ENCODE data around the gene UBR2.
"Not testable (repeated sequence)": the region's sequence is repeated elsewhere in the genome, so short reads cannot be mapped to it uniquely, and the experiment has no call there.

UBR2 gene

GRCh38 chr6:42555477-42556457, 8.1 kb upstream of the UBR2 start:
- DNase-seq (ENCODE audit: low spot score) = peak; percentile 92

GRCh38 chr6:42556462-42556861, 7.4 kb upstream of the UBR2 start:
- DNase-seq (ENCODE audit: low spot score) = no peak

GRCh38 chr6:42559276-42559675, 4.6 kb upstream of the UBR2 start:
- not testable (repeated sequence) for DNase-seq (ENCODE audit: low spot score)

- no peak for DNase-seq (ENCODE audit: low spot score)
Measured at GRCh38 chr6:42561986-42562385, 1.8 kb upstream of the UBR2 start.

GRCh38 chr6:42562788-42563405, 932 bp upstream of the UBR2 start:
- no peak for DNase-seq (ENCODE audit: low spot score)

GRCh38 chr6:42564506-42564825, 637 bp downstream of the UBR2 start:
- peak; percentile 75 for DNase-seq (ENCODE audit: low spot score)

- DNase-seq (ENCODE audit: low spot score) = peak; percentile 71
Measured at GRCh38 chr6:42565823-42566613, 2.2 kb downstream of the UBR2 start.

- no peak for DNase-seq (ENCODE audit: low spot score)
Measured at GRCh38 chr6:42566614-42567208, 2.9 kb downstream of the UBR2 start.

GRCh38 chr6:42567237-42567636, 3.4 kb downstream of the UBR2 start:
- DNase-seq (ENCODE audit: low spot score) = peak; percentile 82

- peak; percentile 91 for DNase-seq (ENCODE audit: low spot score)
Measured at GRCh38 chr6:42569102-42570028, 5.5 kb downstream of the UBR2 start.

GRCh38 chr6:42571611-42572342, 7.9 kb downstream of the UBR2 start:
- peak; percentile 47 for DNase-seq (ENCODE audit: low spot score)

- peak; percentile 40 for DNase-seq (ENCODE audit: low spot score)
Measured at GRCh38 chr6:42572523-42572922, 8.7 kb downstream of the UBR2 start.

- DNase-seq (ENCODE audit: low spot score) = not testable (repeated sequence)
Measured at GRCh38 chr6:42576538-42576937, 12.7 kb downstream of the UBR2 start.

- no peak for DNase-seq (ENCODE audit: low spot score)
Measured at GRCh38 chr6:42598300-42598699, 34.5 kb downstream of the UBR2 start.

- DNase-seq (ENCODE audit: low spot score) = no peak
Measured at GRCh38 chr6:42599558-42599957, 35.7 kb downstream of the UBR2 start.

GRCh38 chr6:42604150-42604549, 40.3 kb downstream of the UBR2 start:
- DNase-seq (ENCODE audit: low spot score) = no peak

- not testable (repeated sequence) for DNase-seq (ENCODE audit: low spot score)
Measured at GRCh38 chr6:42604699-42605098, 40.9 kb downstream of the UBR2 start.

- no peak for DNase-seq (ENCODE audit: low spot score)
Measured at GRCh38 chr6:42610416-42610815, 46.6 kb downstream of the UBR2 start.

- no peak for DNase-seq (ENCODE audit: low spot score)
Measured at GRCh38 chr6:42615518-42615917, 51.7 kb downstream of the UBR2 start.

- no peak for DNase-seq (ENCODE audit: low spot score)
Measured at GRCh38 chr6:42616716-42617115, 52.9 kb downstream of the UBR2 start.

Measured in hematopoietic multipotent progenitor cell treated with erythropoietin and hydrocortisone succinate and interleukin-3 and kit ligand, for 17 days (in vitro differentiated cells).